Parathyroid adenoma (tissue), 2 donors: ENCODE results near the gene NXPE3.
A peak's percentile ranks its signal among the peaks of the same experiment; 100 is the strongest.

Source experiments
- H2AFZ ChIP-seq: fragments of 300-600 bp; sonication (generic); one replicate; pipeline ENCODE4 v1.7.0; 2017; ENCODE audit warnings: antibody characterized with exemption, mild to moderate bottlenecking
- H3K27ac ChIP-seq: fragments of 300-600 bp; sonication (generic); one replicate; pipeline ENCODE4 v1.7.0; 2017
- H3K27me3 ChIP-seq: fragments of 300-600 bp; sonication (generic); one replicate; pipeline ENCODE4 v1.7.0; 2017; ENCODE audit warnings: low read length; ENCODE audit not compliant: control insufficient read depth, insufficient read depth
- H3K36me3 ChIP-seq: fragments of 300-600 bp; sonication (generic); one replicate; pipeline ENCODE4 v1.7.0; 2017; ENCODE audit warnings: low read length; ENCODE audit not compliant: control insufficient read depth, insufficient read depth
- H3K4me1 ChIP-seq: fragments of 300-600 bp; sonication (generic); one replicate; pipeline ENCODE4 v1.7.0; 2017; ENCODE audit warnings: control low read depth
- H3K4me2 ChIP-seq: fragments of 300-600 bp; sonication (generic); one replicate; pipeline ENCODE4 v1.7.0; 2017; ENCODE audit warnings: low read length
- H3K4me3 ChIP-seq: fragments of 300-600 bp; sonication (generic); one replicate; pipeline ENCODE4 v1.7.0; 2017; ENCODE audit warnings: low read depth, low read length
- H3K79me2 ChIP-seq: fragments of 300-600 bp; sonication (generic); one replicate; pipeline ENCODE4 v1.7.0; 2017; ENCODE audit warnings: control low read depth
- H3K9ac ChIP-seq: fragments of 300-600 bp; sonication (generic); one replicate; pipeline ENCODE4 v1.7.0; 2017; ENCODE audit warnings: mild to moderate bottlenecking
- H3K9me3 ChIP-seq: fragments of 300-600 bp; sonication (generic); one replicate; pipeline ENCODE4 v1.7.0; 2017; ENCODE audit warnings: low read length; ENCODE audit not compliant: control insufficient read depth
- CTCF ChIP-seq: fragments of 300-600 bp; sonication (generic); IDR thresholded peaks from one replicate; pipeline ENCODE4 v1.7.0; 2017; ENCODE audit warnings: antibody characterized with exemption, mild to moderate bottlenecking
- donor health status: primary hyperparathyroidism.

NXPE3 gene

GRCh38 chr3:101803173-101803782, 24.3 kb downstream of the NXPE3 start:
- Histone ChIP-seq H3K4me3 (no peak overlapping the region), H2AFZ (no peak overlapping the region), H3K9ac (no peak overlapping the region), H3K4me2 (no peak overlapping the region), H3K27me3 (no peaks in the 10 kb centered on the region), H3K27ac (no peak overlapping the region), H3K79me2 (peaks cover 4% of the 10 kb centered on the region), H3K36me3 (no peaks in the 10 kb centered on the region), H3K9me3 (no peaks in the 10 kb centered on the region), H3K4me1 (no peaks in the 10 kb centered on the region)
- peak; percentile 81 for TF ChIP-seq CTCF

- Histone ChIP-seq H2AFZ (no peak overlapping the region), H3K9me3 (no peaks in the 10 kb centered on the region), H3K79me2 (peaks cover 4% of the 10 kb centered on the region), H3K4me1 (no peaks in the 10 kb centered on the region), H3K27me3 (no peaks in the 10 kb centered on the region), H3K27ac (no peak overlapping the region), H3K9ac (no peak overlapping the region), H3K4me2 (no peak overlapping the region), H3K36me3 (no peaks in the 10 kb centered on the region), H3K4me3 (no peak overlapping the region)
- no peak for TF ChIP-seq CTCF
These were observed 24.9 kb downstream of the NXPE3 start for GRCh38 chr3:101803939-101804338.

GRCh38 chr3:101806491-101806890, 27.5 kb downstream of the NXPE3 start:
- no peak overlapping the region for H3K4me3 ChIP-seq
- H3K27ac ChIP-seq: no peak overlapping the region
- no peaks in the 10 kb centered on the region for H3K27me3 ChIP-seq
- H3K9me3 ChIP-seq: no peaks in the 10 kb centered on the region
- no peak for TF ChIP-seq CTCF
- no peaks in the 10 kb centered on the region for H3K4me1 ChIP-seq
- H2AFZ ChIP-seq: no peak overlapping the region
- no peaks in the 10 kb centered on the region for H3K36me3 ChIP-seq
- no peak overlapping the region for H3K4me2 ChIP-seq
- H3K79me2 ChIP-seq: peaks cover 4% of the 10 kb centered on the region
- H3K9ac ChIP-seq: no peak overlapping the region

GRCh38 chr3:101807888-101808287, 28.9 kb downstream of the NXPE3 start:
- no peaks in the 10 kb centered on the region for H3K36me3 ChIP-seq
- no peaks in the 10 kb centered on the region for H3K9me3 ChIP-seq
- H3K27ac ChIP-seq: no peak overlapping the region
- no peak overlapping the region for H3K9ac ChIP-seq
- H3K4me1 ChIP-seq: no peaks in the 10 kb centered on the region
- no peaks in the 10 kb centered on the region for H3K27me3 ChIP-seq
- no peak overlapping the region for H2AFZ ChIP-seq
- peaks cover 4% of the 10 kb centered on the region for H3K79me2 ChIP-seq
- no peak overlapping the region for H3K4me3 ChIP-seq
- TF ChIP-seq CTCF: no peak
- H3K4me2 ChIP-seq: no peak overlapping the region
